HTR-8/SVneo (cell line): ENCODE data around the gene SH3RF3.

Source experiments
- DNase-seq: peaks from one replicate; pipeline ENCODE4 v3.0.0; 2011; ENCODE audit warnings: low spot score, mixed read lengths; ENCODE audit not compliant: insufficient read length
- FAIRE-seq: peaks from 2 replicates; lab custom pipeline; 2011; peaks lifted over from hg19 to GRCh38; lab: Jason Lieb, UNC

Gene SH3RF3

GRCh38 chr2:109269706-109270504 lies 140.9 kb downstream of the SH3RF3 start:
- DNase-seq (no peak), FAIRE-seq (no peak)

- FAIRE-seq: no peak
- no peak for DNase-seq
These were observed 141.7 kb downstream of the SH3RF3 start for GRCh38 chr2:109270505-109271312.

- FAIRE-seq (no peak), DNase-seq (no peak)
These were observed 142.9 kb downstream of the SH3RF3 start for GRCh38 chr2:109271920-109272319.

DNA sequence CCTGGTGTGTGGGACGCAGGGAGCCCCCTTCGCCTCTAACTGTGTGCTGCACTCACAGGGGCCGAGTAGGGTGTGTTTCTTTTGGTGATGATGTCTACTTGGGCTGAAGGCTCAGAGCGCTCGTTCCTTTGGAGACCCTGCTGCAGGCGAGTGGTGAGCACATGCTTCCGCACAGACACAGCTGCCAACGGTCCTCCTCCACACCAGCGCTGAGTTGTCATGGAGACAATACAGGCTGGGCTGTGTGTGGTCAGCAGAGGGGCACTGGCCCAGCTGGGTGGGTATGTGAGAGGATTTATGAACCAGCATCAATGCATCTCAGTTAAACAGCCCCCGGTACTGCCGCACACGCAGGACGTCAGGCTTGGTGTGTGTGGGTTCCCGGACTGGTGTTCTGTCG lies 143.5 kb downstream of the SH3RF3 start:
- DNase-seq (no peak), FAIRE-seq (no peak)

- FAIRE-seq (no peak), DNase-seq (no peak)
These were observed 146.4 kb downstream of the SH3RF3 start for GRCh38 chr2:109275120-109276012.

GRCh38 chr2:109277406-109277805 lies 148.4 kb downstream of the SH3RF3 start:
- DNase-seq: no peak
- FAIRE-seq: no peak

GRCh38 chr2:109279243-109279860 lies 150.3 kb downstream of the SH3RF3 start:
- peak; percentile 72 for FAIRE-seq
- peak; percentile 52 for DNase-seq

GRCh38 chr2:109280804-109281203 lies 151.8 kb downstream of the SH3RF3 start:
- FAIRE-seq: peak; percentile 31
- no peak for DNase-seq

DNA sequence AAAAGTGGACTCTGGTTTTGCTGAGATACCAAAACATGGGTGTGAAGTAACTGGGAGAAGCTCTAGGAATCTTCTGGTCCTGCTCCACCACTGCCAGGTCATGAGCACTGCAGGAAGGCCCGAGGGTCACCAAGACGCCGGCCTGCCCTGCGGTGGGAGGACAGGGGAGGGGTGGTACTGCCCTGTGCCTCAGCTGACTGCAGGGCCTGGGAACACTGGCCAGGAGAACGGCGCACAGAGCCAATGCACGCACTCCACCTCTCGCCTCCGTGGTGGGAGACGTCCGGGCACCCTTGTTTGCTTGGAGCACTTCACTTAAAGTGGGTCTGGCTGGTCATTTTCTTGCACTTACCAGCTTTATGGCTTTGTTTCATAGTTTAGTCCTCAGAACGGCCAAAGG lies 153.4 kb downstream of the SH3RF3 start:
- FAIRE-seq (no peak), DNase-seq (no peak)

GRCh38 chr2:109282865-109283264 lies 153.9 kb downstream of the SH3RF3 start:
- DNase-seq (no peak), FAIRE-seq (no peak)

DNA sequence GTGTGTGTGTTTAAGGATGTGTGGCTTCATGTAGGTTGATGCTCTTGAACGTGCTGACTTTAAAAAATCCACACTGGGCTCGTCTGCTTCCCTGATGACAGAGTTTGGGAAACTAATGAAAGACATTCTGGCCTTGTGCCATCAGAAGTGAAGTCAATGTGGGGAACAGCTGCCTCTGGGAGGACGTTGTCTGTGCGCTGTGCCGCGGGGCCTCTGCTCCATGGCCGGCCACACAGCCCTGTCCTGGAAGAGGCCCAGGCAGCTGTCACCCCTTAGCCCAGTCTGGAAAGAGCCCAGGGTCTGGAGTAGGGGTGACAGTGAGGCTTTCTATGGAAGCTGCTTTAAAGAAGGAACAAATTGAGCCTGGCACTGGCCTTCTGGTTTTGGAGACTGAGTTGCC lies 155.8 kb downstream of the SH3RF3 start:
- DNase-seq: no peak
- FAIRE-seq: no peak

DNA sequence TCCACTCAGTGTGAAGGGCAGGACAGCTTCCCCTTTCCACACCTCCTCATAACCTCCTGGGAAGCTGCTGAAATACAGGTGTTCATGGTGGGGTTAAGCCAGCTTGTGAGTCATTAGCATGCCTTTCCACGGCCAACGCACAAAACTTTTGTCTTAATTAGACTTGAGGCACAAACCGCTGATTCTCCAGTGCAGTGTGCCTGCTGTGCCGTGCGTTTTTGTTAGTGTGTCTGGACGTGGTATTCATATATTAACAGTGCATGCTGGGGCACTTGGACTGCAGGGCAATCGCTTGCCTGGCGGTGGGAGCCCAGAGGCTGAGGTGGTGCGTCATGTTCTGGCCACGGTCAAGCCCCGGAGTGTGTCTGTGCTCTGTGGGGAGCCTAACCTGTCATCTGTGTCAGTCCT lies 156.2 kb downstream of the SH3RF3 start:
- DNase-seq (no peak), FAIRE-seq (no peak)

- DNase-seq (no peak), FAIRE-seq (no peak)
These were observed 158.4 kb downstream of the SH3RF3 start for GRCh38 chr2:109287413-109287812.

DNA sequence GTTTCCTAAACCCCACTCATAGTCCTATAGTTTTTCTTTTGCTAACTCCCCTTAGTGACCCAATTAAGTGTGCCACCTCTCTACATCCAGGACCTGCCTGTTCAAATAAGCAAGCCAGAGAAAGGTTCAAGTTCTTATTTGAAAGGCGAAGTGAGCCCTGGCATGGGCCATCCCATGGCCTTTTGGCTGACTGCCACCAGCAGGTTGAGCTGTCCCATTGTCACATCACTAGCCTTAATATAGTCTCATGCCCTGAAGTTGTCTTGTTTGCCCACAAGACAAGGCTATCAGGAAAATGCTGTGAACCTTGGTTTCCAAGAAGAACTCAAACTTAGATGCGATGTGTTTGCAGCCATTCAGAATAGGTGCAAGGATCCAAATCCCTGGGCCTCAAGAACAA lies 158.8 kb downstream of the SH3RF3 start:
- DNase-seq: no peak
- no peak for FAIRE-seq

DNA sequence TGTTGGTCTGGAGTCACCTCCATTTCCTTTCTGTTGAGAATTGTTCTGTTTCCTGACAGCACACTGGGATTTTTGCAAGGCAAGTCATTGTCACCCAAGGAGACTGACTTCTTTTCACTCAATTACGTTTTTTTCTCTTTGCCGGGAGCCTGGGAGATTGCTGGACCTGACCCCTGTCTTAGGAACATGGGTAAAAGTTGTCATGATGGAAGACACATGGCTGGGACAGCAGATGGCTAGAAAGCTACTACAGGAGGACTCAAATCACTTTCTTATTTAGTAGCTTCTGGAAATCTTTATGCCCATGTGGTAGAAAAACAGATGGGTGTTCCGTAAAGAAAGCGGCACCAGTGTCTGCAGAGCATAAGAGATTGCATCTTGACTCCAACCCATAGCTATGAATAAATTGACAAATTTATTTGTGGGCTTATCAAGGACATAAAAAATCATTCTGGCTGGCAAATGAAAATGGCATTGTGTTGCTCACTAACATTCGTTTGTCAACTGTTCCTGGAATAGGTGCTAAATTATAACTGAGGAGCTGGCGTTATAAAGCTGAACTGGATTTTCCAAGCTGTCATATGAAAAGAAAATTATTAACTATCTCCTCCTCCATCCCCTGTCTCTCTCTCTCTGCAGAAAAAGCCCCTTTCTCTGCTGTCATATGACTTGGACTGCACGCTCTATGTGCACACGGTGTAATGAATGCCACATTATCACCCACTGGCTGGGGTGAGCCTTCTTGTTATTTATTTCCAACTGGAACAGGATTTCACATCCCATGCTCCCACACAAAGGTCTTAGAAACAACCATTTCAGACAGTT lies 159.8 kb downstream of the SH3RF3 start:
- FAIRE-seq: no peak
- DNase-seq: no peak

- no peak for FAIRE-seq
- no peak for DNase-seq
These were observed 160.7 kb downstream of the SH3RF3 start for GRCh38 chr2:109289504-109290222.

GRCh38 chr2:109290887-109291643 lies 162.1 kb downstream of the SH3RF3 start:
- DNase-seq (no peak), FAIRE-seq (no peak)

DNA sequence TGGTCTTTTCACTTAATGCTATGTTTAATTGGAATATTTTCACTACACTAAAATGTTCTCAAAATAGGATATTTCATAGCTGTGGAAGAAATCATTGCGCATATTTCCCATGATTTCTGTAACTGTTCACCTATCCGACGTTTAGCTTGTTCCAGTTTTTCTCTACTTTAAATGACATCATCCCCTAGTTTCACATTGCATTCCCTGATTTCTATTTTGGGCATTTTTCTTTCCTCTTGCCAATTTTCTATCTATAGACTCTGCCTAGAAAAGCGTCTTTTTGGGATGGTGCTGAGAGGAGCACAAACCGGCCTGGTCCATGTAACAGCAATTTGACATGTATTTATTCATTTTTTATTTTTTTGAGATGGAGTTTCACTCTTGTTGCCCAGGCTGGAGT lies 163.4 kb downstream of the SH3RF3 start:
- no peak for FAIRE-seq
- no peak for DNase-seq
